BLaER1 treated with 17β-estradiol and CSF1 and Interleukin-3, amounts not matched to agents 10 nM and 100 nM (cell line): ENCODE data around the gene HDLBP.

Experiments used
- H3K27ac ChIP-seq, 11 experiments: shearing (Covaris generic); formaldehyde crosslinking; 2 replicates each; pipeline ENCODE4 v1.8.1; 2022
- H3K27me3 ChIP-seq, 11 experiments: shearing (Covaris generic); formaldehyde crosslinking; 2 replicates each; pipeline ENCODE4 v1.8.1; 2022
- H3K36me3 ChIP-seq, 11 experiments: shearing (Covaris generic); formaldehyde crosslinking; 2 replicates each; pipeline ENCODE4 v1.8.1; 2022
- H3K4me1 ChIP-seq, 10 experiments: shearing (Covaris generic); formaldehyde crosslinking; 2 replicates each; pipeline ENCODE4 v1.8.1; 2022
- H3K4me2 ChIP-seq, 11 experiments: shearing (Covaris generic); formaldehyde crosslinking; 2 replicates each; pipeline ENCODE4 v1.8.1; 2022
- H3K4me3 ChIP-seq, 10 experiments: shearing (Covaris generic); formaldehyde crosslinking; 2 replicates each; pipeline ENCODE4 v1.8.1; 2022
- H3K9ac ChIP-seq, 11 experiments: shearing (Covaris generic); formaldehyde crosslinking; 2 replicates each; pipeline ENCODE4 v1.8.1; 2022
- H3K9me3 ChIP-seq, 11 experiments: shearing (Covaris generic); formaldehyde crosslinking; replicated peaks in 1 of 11; 2 replicates each; pipeline ENCODE4 v1.8.1; 2022
- H4K20me1 ChIP-seq, 11 experiments: shearing (Covaris generic); formaldehyde crosslinking; 2 replicates each; pipeline ENCODE4 v1.8.1; 2022
- Cebpa-rat ChIP-seq, 11 experiments: shearing (Covaris generic); IDR thresholded peaks; 2 replicates each; pipeline ENCODE4 v1.8.1; 2022

The HDLBP gene

GRCh38 chr2:241263061-241263460, 52.4 kb downstream of the HDLBP start:
- H3K4me1 ChIP-seq, result no peaks in the 10 kb centered on the region; a peak in 1 of 20 replicates
- H4K20me1 ChIP-seq, result peaks cover 14 to 99% (median 71%) of the 10 kb centered on the region in 11 experiments; a peak in 21 of 22 replicates
- no peak for TF ChIP-seq Cebpa-rat (IDR thresholded peaks at IDR 0.05)
- H3K27ac ChIP-seq, result no peak overlapping the region
- H3K27me3 ChIP-seq, result no peaks in the 10 kb centered on the region
- no peak overlapping the region for H3K4me2 ChIP-seq
- peaks cover 99 to 100% (median 100%) of the 10 kb centered on the region in 11 experiments for H3K36me3 ChIP-seq
- H3K9ac ChIP-seq, result no peak overlapping the region
- no peaks in the 10 kb centered on the region for H3K9me3 ChIP-seq
- H3K4me3 ChIP-seq, result no peak overlapping the region

- Histone ChIP-seq H3K27me3 (no peaks in the 10 kb centered on the region), H3K9ac (no peak overlapping the region), H3K4me3 (no peak overlapping the region), H3K27ac (no peak overlapping the region), H3K36me3 (peaks cover 98 to 100% (median 100%) of the 10 kb centered on the region in 11 experiments), H3K9me3 (no peaks in the 10 kb centered on the region), H4K20me1 (peaks cover 5 to 99% (median 69%) of the 10 kb centered on the region in 11 experiments; a peak in 21 of 22 replicates), H3K4me2 (no peak overlapping the region), H3K4me1 (peaks cover 0 to 7% (median 0%) of the 10 kb centered on the region in 10 experiments; a peak in 3 of 20 replicates)
- no peak for TF ChIP-seq Cebpa-rat (IDR thresholded peaks at IDR 0.05)
These were observed 53.8 kb downstream of the HDLBP start for GRCh38 chr2:241261628-241262027.

- Histone ChIP-seq H3K36me3 (peaks cover 98 to 100% (median 100%) of the 10 kb centered on the region in 11 experiments), H3K27me3 (no peaks in the 10 kb centered on the region), H3K4me1 (peaks cover 0 to 7% (median 0%) of the 10 kb centered on the region in 10 experiments; a peak in 3 of 20 replicates), H3K9ac (no peak overlapping the region), H4K20me1 (peaks cover 5 to 99% (median 70%) of the 10 kb centered on the region in 11 experiments; a peak in 20 of 22 replicates), H3K4me2 (no peak overlapping the region), H3K27ac (no peak overlapping the region), H3K4me3 (no peak overlapping the region), H3K9me3 (no peaks in the 10 kb centered on the region)
- TF ChIP-seq Cebpa-rat (IDR thresholded peaks at IDR 0.05), result no peak
These were observed 54.6 kb downstream of the HDLBP start for GRCh38 chr2:241260911-241261310.

- H3K36me3 ChIP-seq, result peaks cover 98 to 100% (median 100%) of the 10 kb centered on the region in 11 experiments
- no peak overlapping the region for H3K4me2 ChIP-seq
- no peak overlapping the region for H3K4me3 ChIP-seq
- no peak for TF ChIP-seq Cebpa-rat (IDR thresholded peaks at IDR 0.05)
- no peak overlapping the region for H3K27ac ChIP-seq
- no peaks in the 10 kb centered on the region for H3K27me3 ChIP-seq
- H3K4me1 ChIP-seq, result peaks cover 0 to 7% (median 0%) of the 10 kb centered on the region in 10 experiments; a peak in 3 of 20 replicates
- H3K9ac ChIP-seq, result 0 out of 22 replicates have a peak overlapping the region, but pooled peaks of 1 of the 11 experiments have one; percentile 8
- H3K9me3 ChIP-seq, result no peaks in the 10 kb centered on the region
- H4K20me1 ChIP-seq, result peaks cover 5 to 96% (median 70%) of the 10 kb centered on the region in 11 experiments; a peak in 20 of 22 replicates
These were observed 56.8 kb downstream of the HDLBP start for GRCh38 chr2:241258505-241259280.

GRCh38 chr2:241257419-241258032, 57.9 kb downstream of the HDLBP start:
- peaks cover 0 to 7% (median 0%) of the 10 kb centered on the region in 10 experiments; a peak in 3 of 20 replicates for H3K4me1 ChIP-seq
- no peaks in the 10 kb centered on the region for H3K27me3 ChIP-seq
- H3K9ac ChIP-seq, result peak overlapping the region in 1 of 11 experiments; percentile 40; a peak in 1 of 22 replicates
- TF ChIP-seq Cebpa-rat (IDR thresholded peaks at IDR 0.05), result no peak
- no peak overlapping the region for H3K4me2 ChIP-seq
- peaks cover 98 to 100% (median 100%) of the 10 kb centered on the region in 11 experiments for H3K36me3 ChIP-seq
- H3K4me3 ChIP-seq, result no peak overlapping the region
- H3K9me3 ChIP-seq, result no peaks in the 10 kb centered on the region
- no peak overlapping the region for H3K27ac ChIP-seq
- peaks cover 5 to 95% (median 69%) of the 10 kb centered on the region in 11 experiments; a peak in 20 of 22 replicates for H4K20me1 ChIP-seq

- H3K4me2 ChIP-seq, result no peak overlapping the region
These were observed 59.3 kb downstream of the HDLBP start for GRCh38 chr2:241256168-241256545.

GRCh38 chr2:241255542-241256167, 59.8 kb downstream of the HDLBP start:
- peaks cover 0 to 7% (median 0%) of the 10 kb centered on the region in 10 experiments; a peak in 3 of 20 replicates for H3K4me1 ChIP-seq
- H3K9me3 ChIP-seq, result no peaks in the 10 kb centered on the region
- H3K27me3 ChIP-seq, result no peaks in the 10 kb centered on the region
- no peak overlapping the region for H3K9ac ChIP-seq
- no peak overlapping the region for H3K27ac ChIP-seq
- TF ChIP-seq Cebpa-rat (IDR thresholded peaks at IDR 0.05), result no peak
- H3K4me2 ChIP-seq, result no peak overlapping the region
- H4K20me1 ChIP-seq, result peaks cover 5 to 95% (median 66%) of the 10 kb centered on the region in 11 experiments; a peak in 20 of 22 replicates
- peaks cover 98 to 100% (median 100%) of the 10 kb centered on the region in 11 experiments for H3K36me3 ChIP-seq
- H3K4me3 ChIP-seq, result no peak overlapping the region

More at GRCh38 chr2:241256168-241256545, 59.3 kb downstream of the HDLBP start:
- peaks cover 0 to 7% (median 0%) of the 10 kb centered on the region in 10 experiments; a peak in 3 of 20 replicates for H3K4me1 ChIP-seq
- H3K4me3 ChIP-seq, result no peak overlapping the region
- no peak overlapping the region for H3K9ac ChIP-seq
- peaks cover 5 to 95% (median 66%) of the 10 kb centered on the region in 11 experiments; a peak in 20 of 22 replicates for H4K20me1 ChIP-seq
- no peaks in the 10 kb centered on the region for H3K9me3 ChIP-seq
- no peak for TF ChIP-seq Cebpa-rat (IDR thresholded peaks at IDR 0.05)
- H3K27ac ChIP-seq, result no peak overlapping the region
- H3K36me3 ChIP-seq, result peaks cover 98 to 100% (median 100%) of the 10 kb centered on the region in 11 experiments
- no peaks in the 10 kb centered on the region for H3K27me3 ChIP-seq

- H4K20me1 ChIP-seq, result peaks cover 5 to 95% (median 66%) of the 10 kb centered on the region in 11 experiments; a peak in 19 of 22 replicates
- H3K9ac ChIP-seq, result no peak overlapping the region
- H3K36me3 ChIP-seq, result peaks cover 98 to 100% (median 100%) of the 10 kb centered on the region in 11 experiments
These were observed 60.5 kb downstream of the HDLBP start for GRCh38 chr2:241254904-241255351.

More at GRCh38 chr2:241254904-241255351, 60.5 kb downstream of the HDLBP start:
- Histone ChIP-seq H3K9me3 (no peaks in the 10 kb centered on the region), H3K27me3 (no peaks in the 10 kb centered on the region), H3K4me2 (no peak overlapping the region), H3K27ac (no peak overlapping the region), H3K4me1 (peaks cover 0 to 7% (median 0%) of the 10 kb centered on the region in 10 experiments; a peak in 3 of 20 replicates), H3K4me3 (no peak overlapping the region)
- no peak for TF ChIP-seq Cebpa-rat (IDR thresholded peaks at IDR 0.05)
